ENCODE results near the gene MCRIP2. TPM values are rescaled to one million over a fixed set of nuclear protein-coding genes. Genes with fewer than 3 reads are reported as not detected.

MCRIP2 gene
- total and polyA plus RNA-seq, 12 donors = 7.1 to 253 (median 150) TPM

GRCh38 chr16:684961-685696, 43.5 kb downstream of the MCRIP2 start:
- Histone ChIP-seq H3K4me1 (replicated peaks in 1 of 2) (peaks cover 27 to 54% of the 10 kb centered on the region in 2 donors), H3K36me3 (replicated peaks in 1 of 2) (peaks cover 0 to 36% of the 10 kb centered on the region in 2 donors), H3K9me3 (replicated peaks in 1 of 3) (no peaks in the 10 kb centered on the region), H3K27me3 (no peaks in the 10 kb centered on the region), H3K4me3 (peak overlapping the region in 1 of 4 donors; percentile 79), H3K27ac (peak overlapping the region in 2 of 5 donors; percentile 79 to 81)
- intact Hi-C loops (cut with DNase I) = no loop called here
- DNase-seq = peak in 3 of 7 donors; percentile 43 to 80 (median 55)
- 87 to 94% (median 91%) methylated on average over 9 to 61 of the region's 61 CpGs for WGBS, 4 donors
- TF ChIP-seq, protein P1, sequence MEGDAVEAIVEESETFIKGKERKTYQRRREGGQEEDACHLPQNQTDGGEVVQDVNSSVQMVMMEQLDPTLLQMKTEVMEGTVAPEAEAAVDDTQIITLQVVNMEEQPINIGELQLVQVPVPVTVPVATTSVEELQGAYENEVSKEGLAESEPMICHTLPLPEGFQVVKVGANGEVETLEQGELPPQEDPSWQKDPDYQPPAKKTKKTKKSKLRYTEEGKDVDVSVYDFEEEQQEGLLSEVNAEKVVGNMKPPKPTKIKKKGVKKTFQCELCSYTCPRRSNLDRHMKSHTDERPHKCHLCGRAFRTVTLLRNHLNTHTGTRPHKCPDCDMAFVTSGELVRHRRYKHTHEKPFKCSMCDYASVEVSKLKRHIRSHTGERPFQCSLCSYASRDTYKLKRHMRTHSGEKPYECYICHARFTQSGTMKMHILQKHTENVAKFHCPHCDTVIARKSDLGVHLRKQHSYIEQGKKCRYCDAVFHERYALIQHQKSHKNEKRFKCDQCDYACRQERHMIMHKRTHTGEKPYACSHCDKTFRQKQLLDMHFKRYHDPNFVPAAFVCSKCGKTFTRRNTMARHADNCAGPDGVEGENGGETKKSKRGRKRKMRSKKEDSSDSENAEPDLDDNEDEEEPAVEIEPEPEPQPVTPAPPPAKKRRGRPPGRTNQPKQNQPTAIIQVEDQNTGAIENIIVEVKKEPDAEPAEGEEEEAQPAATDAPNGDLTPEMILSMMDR (IDR thresholded peaks at IDR 0.05) = no peak
- no peak for TF ChIP-seq POLR2A (IDR thresholded peaks at IDR 0.05)

DNA sequence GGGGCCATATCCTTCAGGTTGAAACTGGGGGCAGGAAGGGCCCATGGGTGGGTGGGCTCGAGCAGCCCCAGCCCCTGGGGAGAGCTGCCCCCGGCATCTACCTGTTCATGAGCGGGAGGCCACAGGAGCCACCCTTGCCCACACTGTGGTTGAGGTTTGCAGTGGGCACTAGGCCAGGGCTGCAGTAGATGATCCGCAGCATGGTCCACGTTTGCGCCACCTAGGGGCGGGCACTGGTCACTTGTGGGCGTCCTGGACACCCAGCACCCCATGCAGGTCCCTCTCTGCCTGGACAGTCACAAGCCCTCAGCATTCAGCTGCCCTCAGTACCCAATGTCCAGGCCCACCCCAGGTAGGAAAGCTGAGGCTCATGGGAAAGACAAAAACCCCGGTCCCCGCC, 44.3 kb downstream of the MCRIP2 start:
- peak in 6 of 7 donors; percentile 62 to 81 (median 77) for DNase-seq

DNA sequence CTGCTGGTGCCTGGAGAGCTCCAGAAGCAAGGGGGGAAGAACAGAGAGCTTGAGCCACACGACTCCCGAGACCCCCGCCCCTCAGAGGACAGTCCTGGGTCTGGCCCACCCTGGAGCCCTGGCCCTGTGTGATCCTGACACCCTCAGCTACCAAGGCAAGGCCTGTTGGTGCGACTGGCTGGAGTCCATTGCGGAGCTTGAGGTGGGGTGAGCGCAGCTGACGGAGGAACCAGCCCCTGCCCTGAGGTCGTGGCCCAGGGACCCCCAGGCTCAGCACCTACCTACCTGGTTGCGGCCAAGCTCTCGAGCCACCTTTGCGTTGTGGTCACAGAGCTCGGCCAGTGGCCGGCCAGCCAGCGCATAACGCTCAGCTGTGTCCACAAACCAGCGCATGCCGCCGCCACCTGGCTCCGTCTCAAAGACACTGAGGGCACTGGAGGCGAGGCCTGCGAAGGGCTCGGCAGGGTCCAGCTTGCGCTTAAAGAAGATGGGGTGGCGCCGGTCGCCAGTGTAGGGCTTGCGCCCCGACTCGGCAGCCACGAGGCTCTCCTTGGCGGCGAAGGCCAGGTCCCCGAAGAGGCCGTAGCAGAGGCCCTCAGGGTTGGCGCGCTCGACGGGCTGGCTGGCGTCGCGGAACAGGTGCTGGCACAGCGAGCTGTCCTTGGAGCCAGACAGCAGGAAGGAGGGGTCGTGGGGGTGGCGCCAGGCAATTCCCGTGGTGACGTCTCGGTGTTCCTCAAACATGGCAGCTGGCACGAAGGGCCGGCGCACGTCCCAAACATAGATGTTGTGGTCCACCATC, 45.0 kb downstream of the MCRIP2 start:
- Histone ChIP-seq H3K4me1 (replicated peaks in 1 of 2) (peaks cover 17 to 46% of the 10 kb centered on the region in 2 donors), H3K4me3 (no peak overlapping the region), H3K36me3 (replicated peaks in 1 of 2) (peaks cover 0 to 32% of the 10 kb centered on the region in 2 donors), H3K9me3 (replicated peaks in 1 of 3) (no peaks in the 10 kb centered on the region), H3K27ac (no peak overlapping the region), H3K27me3 (no peaks in the 10 kb centered on the region)
- TF ChIP-seq, protein P1 (IDR thresholded peaks at IDR 0.05) = no peak
- TF ChIP-seq POLR2A (IDR thresholded peaks at IDR 0.05) = no peak
- WGBS, 4 donors = 78 to 91% (median 87%) methylated on average over 6 to 51 of the region's 51 CpGs
- intact Hi-C loops (cut with DNase I) = no loop called here
- DNase-seq = peak in 1 of 7 donors; percentile 27

More for the DNA sequence above, 44.3 kb downstream of the MCRIP2 start:
- Histone ChIP-seq H3K27ac (no peak overlapping the region), H3K9me3 (replicated peaks in 1 of 3) (no peaks in the 10 kb centered on the region), H3K27me3 (no peaks in the 10 kb centered on the region), H3K4me3 (no peak overlapping the region), H3K4me1 (replicated peaks in 1 of 2) (peaks cover 24 to 53% of the 10 kb centered on the region in 2 donors), H3K36me3 (replicated peaks in 1 of 2) (peaks cover 0 to 36% of the 10 kb centered on the region in 2 donors)
- intact Hi-C loops (cut with DNase I) = no loop called here
- TF ChIP-seq, protein P1 (IDR thresholded peaks at IDR 0.05) = peak; percentile 15 to 45 (median 34)
- no peak for TF ChIP-seq POLR2A (IDR thresholded peaks at IDR 0.05)
- WGBS, 4 donors = 61 to 83% (median 64%) methylated on average over 5 to 10 of the region's 10 CpGs

DNA sequence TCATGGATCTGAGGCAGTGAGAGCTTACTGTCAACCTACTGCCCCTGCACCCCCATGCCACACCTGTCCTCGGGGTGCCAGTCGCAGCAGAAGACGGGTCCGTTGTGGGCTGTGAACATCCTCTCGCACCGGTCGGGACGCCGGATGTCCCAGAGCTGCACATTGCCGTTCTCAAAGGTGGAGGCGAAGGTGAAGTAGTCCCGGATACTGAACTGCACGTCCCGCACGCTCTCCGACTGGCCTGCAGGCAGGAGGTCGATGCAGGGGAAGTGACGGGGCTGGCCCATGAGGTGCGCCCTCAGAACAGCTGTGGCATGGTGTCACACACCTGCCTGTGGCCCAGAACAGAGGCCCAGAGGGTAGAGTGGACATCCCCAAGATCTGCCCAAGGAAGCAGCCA, 45.9 kb downstream of the MCRIP2 start:
- Histone ChIP-seq H3K4me3 (no peak overlapping the region), H3K4me1 (replicated peaks in 1 of 2) (peaks cover 17 to 38% of the 10 kb centered on the region in 2 donors), H3K36me3 (replicated peaks in 1 of 2) (peaks cover 0 to 24% of the 10 kb centered on the region in 2 donors), H3K27me3 (no peaks in the 10 kb centered on the region), H3K27ac (no peak overlapping the region), H3K9me3 (replicated peaks in 1 of 3) (no peaks in the 10 kb centered on the region)
- DNase-seq = no peak
- intact Hi-C loops (cut with DNase I) = no loop called here
- WGBS, 4 donors = 87 to 93% (median 90%) methylated on average over 10 to 19 of the region's 19 CpGs
- no peak for TF ChIP-seq POLR2A (IDR thresholded peaks at IDR 0.05)
- TF ChIP-seq, protein P1 (IDR thresholded peaks at IDR 0.05) = no peak

Measured in adrenal gland (tissue), 12 donors.